Transverse colon (tissue), 4 donors: ENCODE data around the gene PORCN.

ENCODE experiments used
- POLR2AphosphoS5 ChIP-seq, 3 donors: sonication (generic); formaldehyde crosslinking; IDR thresholded peaks; one replicate each; pipeline ENCODE4 v1.6.1; 2016; ENCODE audit warnings: antibody characterized with exemption in 3 of 3
- TF ChIP-seq, protein P1 (sequence below), 5 experiments: fragments of 200-600 bp in 3 of 5; fragments of 450-650 bp in 2 of 5; sonication (generic) in 3 of 5; IDR thresholded peaks; 1 replicate in 2 of 5; 2 replicates in 3 of 5; pipeline ENCODE4 v1.5.1; 2016 to 2017; ENCODE audit warnings: antibody characterized with exemption in 5 of 5, inconsistent platforms in 3 of 5, mild to moderate bottlenecking in 2 of 5, moderate library complexity in 1 of 5

DNA sequence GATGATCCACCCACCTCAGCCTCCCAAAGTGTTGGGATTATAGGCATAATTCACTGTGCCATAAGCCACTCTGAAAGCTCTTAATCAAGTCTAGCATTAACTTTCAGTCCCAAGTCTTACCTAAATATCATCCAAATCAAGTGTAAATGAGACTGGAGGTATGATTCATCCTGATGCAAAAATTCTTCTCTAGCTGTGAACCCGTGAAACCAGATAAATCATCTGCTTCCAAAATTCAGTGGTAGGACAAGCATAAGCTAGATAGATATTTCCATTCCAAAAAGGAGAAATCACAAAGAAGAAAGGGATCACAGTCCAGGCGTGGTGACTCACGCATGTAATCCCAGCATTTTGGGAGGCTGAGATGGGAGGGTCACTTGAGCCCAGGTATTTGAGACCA lies 21.9 kb downstream of the PORCN start:
- TF ChIP-seq, protein P1, sequence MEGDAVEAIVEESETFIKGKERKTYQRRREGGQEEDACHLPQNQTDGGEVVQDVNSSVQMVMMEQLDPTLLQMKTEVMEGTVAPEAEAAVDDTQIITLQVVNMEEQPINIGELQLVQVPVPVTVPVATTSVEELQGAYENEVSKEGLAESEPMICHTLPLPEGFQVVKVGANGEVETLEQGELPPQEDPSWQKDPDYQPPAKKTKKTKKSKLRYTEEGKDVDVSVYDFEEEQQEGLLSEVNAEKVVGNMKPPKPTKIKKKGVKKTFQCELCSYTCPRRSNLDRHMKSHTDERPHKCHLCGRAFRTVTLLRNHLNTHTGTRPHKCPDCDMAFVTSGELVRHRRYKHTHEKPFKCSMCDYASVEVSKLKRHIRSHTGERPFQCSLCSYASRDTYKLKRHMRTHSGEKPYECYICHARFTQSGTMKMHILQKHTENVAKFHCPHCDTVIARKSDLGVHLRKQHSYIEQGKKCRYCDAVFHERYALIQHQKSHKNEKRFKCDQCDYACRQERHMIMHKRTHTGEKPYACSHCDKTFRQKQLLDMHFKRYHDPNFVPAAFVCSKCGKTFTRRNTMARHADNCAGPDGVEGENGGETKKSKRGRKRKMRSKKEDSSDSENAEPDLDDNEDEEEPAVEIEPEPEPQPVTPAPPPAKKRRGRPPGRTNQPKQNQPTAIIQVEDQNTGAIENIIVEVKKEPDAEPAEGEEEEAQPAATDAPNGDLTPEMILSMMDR (IDR thresholded peaks at IDR 0.05): no peak
- no peak for TF ChIP-seq POLR2AphosphoS5 (IDR thresholded peaks at IDR 0.05)
